H9 (cell line): ENCODE results near the gene NBDY. TPM values are rescaled to one million over a fixed set of nuclear protein-coding genes. Genes with fewer than 3 reads are reported as not detected.

Experiments
- DNase-seq: peaks from one replicate; pipeline ENCODE4 v3.0.0-alpha.2; 2017
- H2AFZ ChIP-seq: one replicate; pipeline ENCODE4 v1.6.1; 2013; ENCODE audit warnings: mild to moderate bottlenecking, low read length, control low read depth, moderate library complexity
- H2AK5ac ChIP-seq: 2 replicates; pipeline ENCODE4 v1.6.1; 2013; ENCODE audit warnings: low read length, control low read depth, mixed read lengths; ENCODE audit not compliant: insufficient read length
- H2BK120ac ChIP-seq: one replicate; pipeline ENCODE4 v1.6.1; 2013; ENCODE audit warnings: low read depth, mild to moderate bottlenecking, low read length, control low read depth, inconsistent platforms; ENCODE audit not compliant: poor library complexity, severe bottlenecking
- H2BK12ac ChIP-seq: 2 replicates; pipeline ENCODE4 v1.6.1; 2013; ENCODE audit warnings: low read length, control low read depth, mixed read lengths, low read depth; ENCODE audit not compliant: insufficient read length
- H2BK15ac ChIP-seq: 2 replicates; pipeline ENCODE4 v1.6.1; 2013; ENCODE audit warnings: low read depth, low read length, control low read depth
- H2BK20ac ChIP-seq: one replicate; pipeline ENCODE4 v1.6.1; 2013; ENCODE audit warnings: low read depth, mild to moderate bottlenecking, low read length, control low read depth, inconsistent platforms; ENCODE audit not compliant: poor library complexity, severe bottlenecking
- H2BK5ac ChIP-seq: 2 replicates; pipeline ENCODE4 v1.6.1; 2013; ENCODE audit warnings: low read length, control low read depth, mixed read lengths; ENCODE audit not compliant: insufficient read length
- H3K14ac ChIP-seq: 2 replicates; pipeline ENCODE4 v1.6.1; 2013; ENCODE audit warnings: low read length, control low read depth; ENCODE audit not compliant: insufficient read depth
- H3K18ac ChIP-seq: 2 replicates; pipeline ENCODE4 v1.6.1; 2013; ENCODE audit warnings: low read depth, mild to moderate bottlenecking, mixed read lengths, low read length, control low read depth; ENCODE audit not compliant: insufficient read length
- H3K23ac ChIP-seq: 2 replicates; pipeline ENCODE4 v1.6.1; 2013; ENCODE audit warnings: low read length, control low read depth, mixed read lengths, low read depth; ENCODE audit not compliant: insufficient read length
- H3K23me2 ChIP-seq: 2 replicates; pipeline ENCODE4 v1.6.1; 2013; ENCODE audit warnings: low read depth, mild to moderate bottlenecking, mixed read lengths, low read length, control low read depth; ENCODE audit not compliant: insufficient read length, poor library complexity, severe bottlenecking
- H3K27ac ChIP-seq: 2 replicates; pipeline ENCODE4 v1.5.1; 2013; ENCODE audit warnings: low read length, control low read depth, mixed read lengths, low read depth; ENCODE audit not compliant: insufficient read length
- H3K27me3 ChIP-seq: 2 replicates; pipeline ENCODE4 v1.6.1; 2013; ENCODE audit warnings: low read length, control low read depth, inconsistent platforms; ENCODE audit not compliant: insufficient read depth
- H3K4ac ChIP-seq: 2 replicates; pipeline ENCODE4 v1.6.1; 2013; ENCODE audit warnings: low read depth, mild to moderate bottlenecking, control low read depth, inconsistent platforms, low read length, moderate library complexity
- H3K4me1 ChIP-seq: 2 replicates; pipeline ENCODE4 v1.6.1; 2013; ENCODE audit warnings: low read length, control low read depth, inconsistent platforms; ENCODE audit not compliant: insufficient read depth
- H3K4me2 ChIP-seq: 2 replicates; pipeline ENCODE4 v1.6.1; 2013; ENCODE audit warnings: low read length, control low read depth, mixed read lengths; ENCODE audit not compliant: insufficient read length, insufficient read depth
- H3K56ac ChIP-seq: 2 replicates; pipeline ENCODE4 v1.6.1; 2013; ENCODE audit warnings: low read depth, mild to moderate bottlenecking, mixed read lengths, low read length, control low read depth; ENCODE audit not compliant: insufficient read length
- H3K79me1 ChIP-seq: 2 replicates; pipeline ENCODE4 v1.6.1; 2013; ENCODE audit warnings: low read depth, mild to moderate bottlenecking, moderate library complexity, low read length, control low read depth, inconsistent platforms; ENCODE audit not compliant: insufficient read depth, poor library complexity, severe bottlenecking
- H3K79me2 ChIP-seq: 2 replicates; pipeline ENCODE4 v1.6.1; 2013; ENCODE audit warnings: low read length, control low read depth, inconsistent platforms; ENCODE audit not compliant: insufficient read depth
- H3K9ac ChIP-seq: 2 replicates; pipeline ENCODE4 v1.6.1; 2013; ENCODE audit warnings: low read length, control low read depth, mixed read lengths; ENCODE audit not compliant: insufficient read length; ENCODE audit errors: extremely low read depth
- H3K9me3 ChIP-seq: one replicate; pipeline ENCODE4 v1.6.1; 2013; ENCODE audit warnings: low read depth, low read length, inconsistent platforms; ENCODE audit not compliant: control insufficient read depth
- H3T11ph ChIP-seq: one replicate; pipeline ENCODE4 v1.6.1; 2013; ENCODE audit warnings: mild to moderate bottlenecking, low read length, control low read depth, inconsistent platforms
- H4K20me1 ChIP-seq: one replicate; pipeline ENCODE4 v1.6.1; 2013; ENCODE audit not compliant: control insufficient read depth, insufficient read length, insufficient read depth
- H4K5ac ChIP-seq: 2 replicates; pipeline ENCODE4 v1.6.1; 2013; ENCODE audit warnings: low read depth, mild to moderate bottlenecking, mixed read lengths, low read length, control low read depth; ENCODE audit not compliant: insufficient read length
- H4K8ac ChIP-seq: replicated peaks from 2 replicates; pipeline ENCODE4 v1.6.1; 2013; ENCODE audit warnings: low read length, control low read depth, mixed read lengths, low read depth; ENCODE audit not compliant: insufficient read length
- H4K91ac ChIP-seq: 2 replicates; pipeline ENCODE4 v1.6.1; 2013; ENCODE audit warnings: low read depth, mild to moderate bottlenecking, moderate library complexity, mixed read lengths, low read length, control low read depth; ENCODE audit not compliant: insufficient read length
- H3K27ac Mint-ChIP-seq, 3 experiments: 2 replicates in 2 of 3; 3 replicates in 1 of 3; pipeline ENCODE4 v1.8.0; 2020 to 2021; ENCODE audit warnings: mixed read lengths in 3 of 3, mild to moderate bottlenecking in 1 of 3, moderate library complexity in 1 of 3
- H3K27me3 Mint-ChIP-seq: 2 replicates; pipeline ENCODE4 v1.8.0; 2021; ENCODE audit warnings: low read depth, mild to moderate bottlenecking, moderate library complexity, mixed read lengths
- H3K36me3 Mint-ChIP-seq, 3 experiments: 2 replicates in 2 of 3; 3 replicates in 1 of 3; pipeline ENCODE4 v1.8.0; 2020 to 2021; ENCODE audit warnings: low read depth in 3 of 3, mixed read lengths in 3 of 3; ENCODE audit not compliant: insufficient read depth in 1 of 3
- H3K4me1 Mint-ChIP-seq, 2 experiments: 2 replicates each; pipeline ENCODE4 v1.8.0; 2020; ENCODE audit warnings: mixed read lengths in 2 of 2
- H3K4me3 Mint-ChIP-seq, 2 experiments: 2 replicates in 1 of 2; 3 replicates in 1 of 2; pipeline ENCODE4 v1.8.0; 2020 to 2021; ENCODE audit warnings: mild to moderate bottlenecking in 2 of 2, mixed read lengths in 2 of 2, moderate library complexity in 1 of 2
- H3K9me3 Mint-ChIP-seq, 2 experiments: 2 replicates in 1 of 2; 3 replicates in 1 of 2; pipeline ENCODE4 v1.8.0; 2020; ENCODE audit warnings: mild to moderate bottlenecking in 2 of 2, mixed read lengths in 2 of 2, moderate library complexity in 1 of 2
- CTCF ChIP-seq: fragments of 200-600 bp; sonication (generic); conservative IDR thresholded peaks from 3 replicates; pipeline ENCODE4 v1.8.0; 2021; ENCODE audit warnings: antibody characterized with exemption, mild to moderate bottlenecking
- WGBS: extraction: QIAGEN DNeasy Blood & Tissue Kit; methylation state at CpG from one replicate; pipeline ENCODE4 v1.1.7; 2013; ENCODE audit warnings: missing lambda C conversion rate, low lambda C conversion rate, mixed read lengths; ENCODE audit not compliant: insufficient read length; ENCODE audit errors: extremely low coverage; 5-methylcytosine and 5-hydroxymethylcytosine counted together
- total RNA-seq: library from RNA; stranded (reverse); gene quantifications from 2 replicates; pipeline ENCODE4 v1.2.1, GENCODE V29; 2021

The NBDY gene
- total RNA-seq, 1 experiment from 2014 or later = 62.5 TPM

GRCh38 chrX:56762220-56762619, 33.2 kb downstream of the NBDY start:
- H3K27me3 ChIP-seq = no peaks in the 10 kb centered on the region
- WGBS = no CpG with 5 or more reads among the region's 3 CpGs
- no peak overlapping the region for H4K8ac ChIP-seq
- 0 out of 2 replicates have a peak, but pooled peaks cover 2% of the 10 kb centered on the region for H3K79me2 ChIP-seq
- no peak overlapping the region for H3T11ph ChIP-seq
- DNase-seq = no peak
- no peak overlapping the region for H2BK15ac ChIP-seq
- no peaks in the 10 kb centered on the region for H3K23me2 ChIP-seq
- H3K23ac ChIP-seq = no peak overlapping the region
- Mint-ChIP-seq H3K4me3 (no peak overlapping the region), H3K27ac (no peak overlapping the region; a peak in 2 of 7 replicates), H3K4me1 (peaks cover 10 to 11% of the 10 kb centered on the region in 2 experiments), H3K9me3 (peaks cover 56 to 66% of the 10 kb centered on the region in 2 experiments), H3K27me3 (no peaks in the 10 kb centered on the region), H3K36me3 (peaks cover 16 to 33% (median 20%) of the 10 kb centered on the region in 3 experiments)
- H4K5ac ChIP-seq = no peak overlapping the region
- no peak overlapping the region for H3K4me2 ChIP-seq
- H3K14ac ChIP-seq = no peak overlapping the region
- no peak overlapping the region for H3K18ac ChIP-seq
- H3K56ac ChIP-seq = no peak overlapping the region
- H4K91ac ChIP-seq = no peak overlapping the region
- H2BK5ac ChIP-seq = no peak overlapping the region
- no peak overlapping the region for H2AFZ ChIP-seq
- H3K79me1 ChIP-seq = no peaks in the 10 kb centered on the region
- H4K20me1 ChIP-seq = no peaks in the 10 kb centered on the region
- no peak overlapping the region for H2BK12ac ChIP-seq
- no peak overlapping the region for H3K27ac ChIP-seq
- no peak overlapping the region for H2BK120ac ChIP-seq
- H3K4me1 ChIP-seq = peaks cover 2% of the 10 kb centered on the region; the same call in 1 of the 2 replicates
- no peak overlapping the region for H2BK20ac ChIP-seq
- no peaks in the 10 kb centered on the region for H3K9me3 ChIP-seq
- no peak for TF ChIP-seq CTCF
- no peak overlapping the region for H3K9ac ChIP-seq
- H3K4ac ChIP-seq = no peak overlapping the region
- H2AK5ac ChIP-seq = no peak overlapping the region
